Caco-2 (cell line): Measurements from ENCODE around the gene CLMP. TPM values are rescaled to one million over a fixed set of nuclear protein-coding genes. Genes with fewer than 3 reads are reported as not detected.

Experiments used
- BruUV-seq: library from RNA; stranded (reverse); fragments of 400-500 nt; replicated peaks from 2 replicates; lab custom pipeline; 2021; lab: Mats Ljungman, UMichigan
- CTCF ChIA-PET: fragments of 300-600 bp; sonication (Branson Sonifier 250); formaldehyde crosslinking; loops from one replicate; lab custom pipeline; 2022; ENCODE audit warnings: antibody characterized with exemption; lab: Charles Lee
- POLR2A ChIA-PET: fragments of 300-600 bp; sonication (Branson Sonifier 250); formaldehyde crosslinking; loops from one replicate; lab custom pipeline; 2022; ENCODE audit warnings: antibody characterized with exemption; lab: Charles Lee
- DNase-seq, 2 experiments: peaks; one replicate each; pipeline versions ENCODE4 v3.0.0 to v3.0.0-alpha.2; 2020 to 2022
- H3K27me3 ChIP-seq: replicated peaks from 2 replicates; pipeline ENCODE4 v1.6.0; 2011; ENCODE audit warnings: low read length; ENCODE audit not compliant: control insufficient read depth, insufficient read depth
- H3K36me3 ChIP-seq: 2 replicates; pipeline ENCODE4 v1.5.1; 2011; ENCODE audit warnings: low read length; ENCODE audit not compliant: control insufficient read depth, insufficient read depth
- H3K4me1 ChIP-seq: fragments of 250-450 bp; sonication (Bioruptor Pico); 2 replicates; pipeline ENCODE4 v1.5.1; 2020; ENCODE audit warnings: mild to moderate bottlenecking
- H3K4me3 ChIP-seq: 2 replicates; pipeline ENCODE4 v1.5.1; 2011; ENCODE audit warnings: low read depth, mild to moderate bottlenecking, control low read depth, low read length
- H3K9me3 ChIP-seq: fragments of 250-450 bp; sonication (Bioruptor Pico); 2 replicates; pipeline ENCODE4 v1.5.1; 2020; ENCODE audit warnings: mild to moderate bottlenecking, moderate library complexity
- H3K27ac Mint-ChIP-seq: one replicate; pipeline ENCODE4 v1.8.0; 2022; ENCODE audit warnings: mixed read lengths; ENCODE audit not compliant: unreplicated experiment
- H3K27me3 Mint-ChIP-seq: one replicate; pipeline ENCODE4 v1.8.0; 2022; ENCODE audit warnings: mixed read lengths; ENCODE audit not compliant: insufficient read depth, unreplicated experiment
- H3K36me3 Mint-ChIP-seq: one replicate; pipeline ENCODE4 v1.8.0; 2022; ENCODE audit warnings: mild to moderate bottlenecking, mixed read lengths; ENCODE audit not compliant: insufficient read depth, unreplicated experiment
- H3K4me1 Mint-ChIP-seq: one replicate; pipeline ENCODE4 v1.8.0; 2022; ENCODE audit warnings: low read depth, mixed read lengths; ENCODE audit not compliant: unreplicated experiment
- H3K4me3 Mint-ChIP-seq: one replicate; pipeline ENCODE4 v1.8.0; 2022; ENCODE audit warnings: mild to moderate bottlenecking, moderate library complexity, mixed read lengths; ENCODE audit not compliant: unreplicated experiment
- H3K9me3 Mint-ChIP-seq: one replicate; pipeline ENCODE4 v1.8.0; 2022; ENCODE audit warnings: mixed read lengths; ENCODE audit not compliant: unreplicated experiment
- intact Hi-C: fragments of 100-400 bp; cut with micrococcal nuclease; formaldehyde crosslinking; loops from one replicate; pipeline ENCODE4 v1.10.0; 2022; ENCODE audit not compliant: unreplicated experiment
- total RNA-seq: library from RNA; stranded (reverse); gene quantifications from 2 replicates; pipeline ENCODE4 v1.2.3, GENCODE V29; 2022
- TF ChIP-seq, protein P1 (sequence below), 2 experiments: fragments of 200-600 bp in 1 of 2; IDR thresholded peaks; 1 replicate in 1 of 2; 2 replicates in 1 of 2; pipeline versions ENCODE4 v1.5.1 to v1.8.0; 2011 to 2022; ENCODE audit warnings: antibody characterized with exemption in 1 of 2, control low read depth in 1 of 2, inconsistent platforms in 1 of 2, low read depth in 1 of 2, low read length in 1 of 2, mild to moderate bottlenecking in 1 of 2, moderate library complexity in 1 of 2; ENCODE audit not compliant: insufficient read depth in 1 of 2, severe bottlenecking in 1 of 2, unreplicated experiment in 1 of 2

CLMP gene
- total RNA-seq, 1 experiment from 2014 or later, result 58.9 TPM

DNA sequence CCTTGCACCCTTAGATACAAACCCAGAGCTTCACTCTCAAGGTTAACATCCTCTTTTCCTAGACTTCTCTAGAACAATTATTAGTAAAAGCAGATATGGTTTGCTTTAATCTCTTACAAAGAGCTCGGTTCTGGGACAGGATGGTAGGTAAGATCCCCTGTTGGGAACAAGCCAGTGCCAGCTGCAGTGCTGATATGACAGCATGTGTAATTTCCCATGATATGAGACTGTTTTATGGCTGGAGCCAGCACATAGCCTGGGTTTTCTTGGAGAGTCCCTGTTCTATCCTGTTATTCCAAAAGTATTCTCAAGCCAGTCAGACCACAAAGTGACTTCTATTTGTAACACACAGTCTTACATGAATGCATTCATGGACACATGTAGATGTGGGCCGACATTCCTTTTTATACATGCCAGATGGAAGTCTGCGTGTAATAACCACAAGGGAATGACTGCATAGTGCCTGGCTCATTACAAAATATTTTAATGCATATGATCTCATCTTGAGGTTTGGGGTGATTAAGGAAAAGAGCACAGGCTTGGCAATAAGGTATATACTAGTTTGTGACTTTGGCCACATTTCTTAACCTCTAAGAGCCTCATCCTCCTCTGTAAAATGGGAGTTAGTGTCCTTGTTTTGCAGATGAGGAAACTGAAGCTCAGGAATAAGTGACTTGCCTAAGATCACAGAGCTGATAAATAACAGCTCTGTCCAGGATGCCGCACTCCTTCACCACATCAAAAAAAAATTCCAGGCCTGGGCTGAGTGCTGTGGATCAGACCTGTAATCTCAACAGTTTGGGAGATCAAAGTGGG, 21.8 kb downstream of the CLMP start:
- TF ChIP-seq, protein P1, sequence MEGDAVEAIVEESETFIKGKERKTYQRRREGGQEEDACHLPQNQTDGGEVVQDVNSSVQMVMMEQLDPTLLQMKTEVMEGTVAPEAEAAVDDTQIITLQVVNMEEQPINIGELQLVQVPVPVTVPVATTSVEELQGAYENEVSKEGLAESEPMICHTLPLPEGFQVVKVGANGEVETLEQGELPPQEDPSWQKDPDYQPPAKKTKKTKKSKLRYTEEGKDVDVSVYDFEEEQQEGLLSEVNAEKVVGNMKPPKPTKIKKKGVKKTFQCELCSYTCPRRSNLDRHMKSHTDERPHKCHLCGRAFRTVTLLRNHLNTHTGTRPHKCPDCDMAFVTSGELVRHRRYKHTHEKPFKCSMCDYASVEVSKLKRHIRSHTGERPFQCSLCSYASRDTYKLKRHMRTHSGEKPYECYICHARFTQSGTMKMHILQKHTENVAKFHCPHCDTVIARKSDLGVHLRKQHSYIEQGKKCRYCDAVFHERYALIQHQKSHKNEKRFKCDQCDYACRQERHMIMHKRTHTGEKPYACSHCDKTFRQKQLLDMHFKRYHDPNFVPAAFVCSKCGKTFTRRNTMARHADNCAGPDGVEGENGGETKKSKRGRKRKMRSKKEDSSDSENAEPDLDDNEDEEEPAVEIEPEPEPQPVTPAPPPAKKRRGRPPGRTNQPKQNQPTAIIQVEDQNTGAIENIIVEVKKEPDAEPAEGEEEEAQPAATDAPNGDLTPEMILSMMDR (IDR thresholded peaks at IDR 0.05; ENCODE audit: insufficient read depth in 1 of 2, low read depth in 1 of 2, low read length in 1 of 2, severe bottlenecking in 1 of 2, unreplicated experiment in 1 of 2), result no peak
- H3K9me3 ChIP-seq, result no peaks in the 10 kb centered on the region

DNA sequence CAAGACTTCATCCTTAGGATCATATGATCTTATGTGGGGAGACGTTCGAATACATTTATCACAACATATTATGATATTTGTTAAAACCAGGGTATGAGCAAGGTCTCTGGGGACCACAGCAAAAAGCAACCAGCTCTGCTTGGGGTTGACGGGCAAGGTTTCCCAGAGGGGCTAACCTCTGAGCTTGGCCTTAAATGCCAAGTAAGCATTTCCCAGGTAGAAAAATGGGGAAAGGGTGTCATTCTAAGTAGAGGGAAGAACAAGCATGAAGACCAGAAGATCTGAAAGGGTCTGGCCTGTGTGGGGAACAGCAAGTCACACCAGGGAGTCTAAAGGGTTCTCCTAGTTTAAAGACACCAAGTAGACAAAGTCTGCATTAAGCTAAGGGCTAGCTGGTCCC, 24.1 kb downstream of the CLMP start:
- CTCF ChIA-PET, result interaction anchor here (0.7 kb wide), 1 partner anchor 557 kb away, joined by 4 read pairs; no protein-coding TSS in a partner anchor
- intact Hi-C loops, result no loop called here
- no peak overlapping the region for H3K27ac Mint-ChIP-seq

More for the DNA sequence above, 21.8 kb downstream of the CLMP start:
- no peaks in the 10 kb centered on the region for H3K36me3 ChIP-seq
- CTCF ChIA-PET, result interaction anchor here (1.1 to 1.6 kb wide), 2 partner anchors 74 to 119 kb away, joined by 4 to 6 read pairs; no protein-coding TSS in a partner anchor
- no peak overlapping the region for H3K4me3 ChIP-seq
- H3K4me3 Mint-ChIP-seq, result no peak overlapping the region
- no peaks in the 10 kb centered on the region for H3K27me3 Mint-ChIP-seq
- no peaks in the 10 kb centered on the region for H3K9me3 Mint-ChIP-seq
- peaks cover 18% of the 10 kb centered on the region for H3K4me1 ChIP-seq
- no peak for DNase-seq
- no peak overlapping the region for H3K27ac Mint-ChIP-seq
- intact Hi-C loops, result no loop called here
- H3K36me3 Mint-ChIP-seq, result peaks cover 13% of the 10 kb centered on the region
- no TSS peak for BruUV-seq
- H3K4me1 Mint-ChIP-seq, result peaks cover 13% of the 10 kb centered on the region
- POLR2A ChIA-PET, result no interaction called here
- no peaks in the 10 kb centered on the region for H3K27me3 ChIP-seq

DNA sequence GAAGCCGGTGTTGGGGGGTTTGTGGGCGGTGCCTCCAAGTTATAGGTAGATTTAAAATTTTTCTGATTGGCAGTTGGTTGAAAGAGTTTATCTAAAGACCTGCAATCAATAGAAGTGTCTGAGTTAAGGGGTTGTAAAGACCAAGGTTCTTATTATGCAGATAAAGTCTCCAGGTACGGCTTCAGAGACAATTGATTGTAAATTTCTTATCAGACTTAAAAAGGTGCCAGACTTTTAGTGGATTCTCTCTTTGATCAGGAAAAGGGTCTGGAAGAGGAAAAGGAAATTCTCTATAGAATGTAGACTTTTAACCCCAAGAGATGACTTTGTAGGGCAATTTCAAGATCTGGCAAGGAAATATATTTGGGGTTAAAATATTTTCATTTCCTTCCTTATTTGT, 25.2 kb downstream of the CLMP start:
- Histone ChIP-seq H3K36me3 (no peaks in the 10 kb centered on the region), H3K4me1 (peaks cover 9% of the 10 kb centered on the region), H3K9me3 (no peaks in the 10 kb centered on the region), H3K27me3 (no peaks in the 10 kb centered on the region), H3K4me3 (no peak overlapping the region)
- peaks cover 18% of the 10 kb centered on the region for H3K4me1 Mint-ChIP-seq
- no peak overlapping the region for H3K4me3 Mint-ChIP-seq
- intact Hi-C loops, result no loop called here
- BruUV-seq, result no TSS peak
- H3K27ac Mint-ChIP-seq, result no peak overlapping the region
- no peak for DNase-seq
- CTCF ChIA-PET, result interaction anchor here (1.1 kb wide), 1 partner anchor 92 kb away, joined by 4 read pairs; no protein-coding TSS in a partner anchor
- H3K27me3 Mint-ChIP-seq, result no peaks in the 10 kb centered on the region
- POLR2A ChIA-PET, result no interaction called here
- H3K9me3 Mint-ChIP-seq, result no peaks in the 10 kb centered on the region
- TF ChIP-seq, protein P1 (IDR thresholded peaks at IDR 0.05; ENCODE audit: insufficient read depth in 1 of 2, low read depth in 1 of 2, low read length in 1 of 2, severe bottlenecking in 1 of 2, unreplicated experiment in 1 of 2), result no peak
- peaks cover 15% of the 10 kb centered on the region for H3K36me3 Mint-ChIP-seq

More for the DNA sequence above, 24.1 kb downstream of the CLMP start:
- no TSS peak for BruUV-seq
- H3K4me1 Mint-ChIP-seq, result peaks cover 20% of the 10 kb centered on the region
- no peaks in the 10 kb centered on the region for H3K36me3 ChIP-seq
- no peak overlapping the region for H3K4me3 Mint-ChIP-seq
- peaks cover 18% of the 10 kb centered on the region for H3K4me1 ChIP-seq
- POLR2A ChIA-PET, result no interaction called here
- H3K27me3 ChIP-seq, result no peaks in the 10 kb centered on the region
- no peaks in the 10 kb centered on the region for H3K27me3 Mint-ChIP-seq
- H3K9me3 ChIP-seq, result no peaks in the 10 kb centered on the region
- TF ChIP-seq, protein P1 (IDR thresholded peaks at IDR 0.05; ENCODE audit: insufficient read depth in 1 of 2, low read depth in 1 of 2, low read length in 1 of 2, severe bottlenecking in 1 of 2, unreplicated experiment in 1 of 2), result no peak
- H3K4me3 ChIP-seq, result no peak overlapping the region
- H3K36me3 Mint-ChIP-seq, result peaks cover 19% of the 10 kb centered on the region
- no peak for DNase-seq
- H3K9me3 Mint-ChIP-seq, result no peaks in the 10 kb centered on the region
